Prostate gland (tissue), 2 donors: ENCODE data around the gene COLQ. TPM values are rescaled to one million over a fixed set of nuclear protein-coding genes. Genes with fewer than 3 reads are reported as not detected.

Experiments
- DNase-seq: peaks from one replicate; pipeline ENCODE4 v3.0.0-alpha.2; 2019; ENCODE audit warnings: low spot score
- H3K27ac ChIP-seq, 2 donors: fragments of 200-600 bp; sonication (generic); 2 replicates each; pipeline ENCODE4 v1.5.1; 2017 to 2019
- H3K27me3 ChIP-seq: fragments of 200-600 bp; sonication (generic); replicated peaks from 2 replicates; pipeline ENCODE4 v1.5.1; 2019; ENCODE audit not compliant: insufficient read depth
- H3K36me3 ChIP-seq, 2 donors: fragments of 200-600 bp; sonication (generic); 1 replicate in 1 of 2; 2 replicates in 1 of 2; pipeline versions ENCODE4 v1.5.1 to v1.8.1; 2017 to 2019
- H3K4me1 ChIP-seq: fragments of 200-600 bp; sonication (generic); replicated peaks from 2 replicates; pipeline ENCODE4 v1.5.1; 2019
- H3K4me3 ChIP-seq, 2 donors: fragments of 200-600 bp; sonication (generic); 2 replicates each; pipeline ENCODE4 v1.5.1; 2017 to 2019
- H3K9me3 ChIP-seq: fragments of 200-600 bp; sonication (generic); 2 replicates; pipeline ENCODE4 v1.5.1; 2017
- CTCF ChIP-seq, 4 experiments: fragments of 200-600 bp in 2 of 4; fragments of 450-650 bp in 2 of 4; sonication (generic) in 2 of 4; IDR thresholded peaks; 1 replicate in 3 of 4; 2 replicates in 1 of 4; pipeline ENCODE4 v1.5.1; 2016 to 2019; ENCODE audit warnings: antibody characterized with exemption in 4 of 4, mild to moderate bottlenecking in 2 of 4, moderate library complexity in 2 of 4
- POLR2A ChIP-seq: fragments of 450-650 bp; IDR thresholded peaks from one replicate; pipeline ENCODE4 v1.6.1; 2016; ENCODE audit warnings: antibody characterized with exemption, mild to moderate bottlenecking
- POLR2AphosphoS5 ChIP-seq: sonication (generic); formaldehyde crosslinking; IDR thresholded peaks from one replicate; pipeline ENCODE4 v1.6.1; 2017; ENCODE audit warnings: antibody characterized with exemption
- WGBS: methylation state at CpG from one replicate; pipeline ENCODE4 v1.1.5; 2018; 5-methylcytosine and 5-hydroxymethylcytosine counted together
- intact Hi-C: fragments of 100-400 bp; cut with DNase I; formaldehyde crosslinking; loops from one replicate; pipeline ENCODE4 v1.14.2; 2022
- total RNA-seq, 2 donors: library from RNA; depleted of rRNA; stranded (reverse); fragments of >200 nt; gene quantifications; one replicate each; pipeline ENCODE4 v1.1.0, GENCODE V29; 2016

The COLQ gene
- total RNA-seq, result 1 to 10 TPM in 1 of 2 donors, under 1 TPM in 1; 0.87 to 3.9 TPM

GRCh38 chr3:15521573-15521965 lies at the start of gene COLQ:
Gene COLQ (minus strand): TSS chr3:15521706. CDS start chr3:15521625, 81 bp downstream.
- WGBS, result 26% methylated on average over 6 of the region's 6 CpGs
- H3K9me3 ChIP-seq, result no peaks in the 10 kb centered on the region

GRCh38 chr3:15563190-15563589 lies 41.7 kb upstream of the COLQ start:
- no peak for TF ChIP-seq POLR2A
- TF ChIP-seq POLR2AphosphoS5, result no peak
- no peak for TF ChIP-seq CTCF (IDR thresholded peaks at IDR 0.05)
- Histone ChIP-seq H3K4me1 (no peaks in the 10 kb centered on the region), H3K36me3 (peaks cover 0 to 3% of the 10 kb centered on the region in 2 donors), H3K27ac (no peak overlapping the region), H3K9me3 (no peaks in the 10 kb centered on the region), H3K4me3 (no peak overlapping the region), H3K27me3 (no peaks in the 10 kb centered on the region)
- intact Hi-C loops, result no loop called here
- no peak for DNase-seq
- WGBS, result 82% methylated on average over 1 of the region's 1 CpG

More at GRCh38 chr3:15521573-15521965, at the start of gene COLQ:
- intact Hi-C loops, result loop anchor here (2.0 kb wide), 1 partner anchor 25 kb away; no protein-coding TSS in a partner anchor
- Histone ChIP-seq H3K4me3 (no peak within 1 kb of the TSS), H3K27ac (no peak within 1 kb of the TSS), H3K36me3 (no peaks in the 10 kb centered on the region), H3K27me3 (no peaks in the 10 kb centered on the region), H3K4me1 (no peaks in the 10 kb centered on the region)
- no peak for TF ChIP-seq POLR2A
- TF ChIP-seq CTCF (IDR thresholded peaks at IDR 0.05), result no peak
- no peak for TF ChIP-seq POLR2AphosphoS5
- no peak for DNase-seq

- H3K27ac ChIP-seq, result no peak overlapping the region
- peaks cover 0 to 3% of the 10 kb centered on the region in 2 donors for H3K36me3 ChIP-seq
- H3K9me3 ChIP-seq, result no peaks in the 10 kb centered on the region
- no peaks in the 10 kb centered on the region for H3K27me3 ChIP-seq
- intact Hi-C loops, result no loop called here
- H3K4me1 ChIP-seq, result no peaks in the 10 kb centered on the region
- H3K4me3 ChIP-seq, result no peak overlapping the region
- DNase-seq, result no peak
- 68% methylated on average over 5 of the region's 5 CpGs for WGBS
- no peak for TF ChIP-seq POLR2A
- no peak for TF ChIP-seq POLR2AphosphoS5
- TF ChIP-seq CTCF (IDR thresholded peaks at IDR 0.05), result no peak
Measured at GRCh38 chr3:15562560-15562959, 41.1 kb upstream of the COLQ start.

GRCh38 chr3:15558581-15558980 lies 37.1 kb upstream of the COLQ start:
- no peak for DNase-seq
- no peaks in the 10 kb centered on the region for H3K27me3 ChIP-seq
- intact Hi-C loops, result loop anchor here (5.0 kb wide), 2 partner anchors 131 to 356 kb away; partner anchors contain the start of genes EAF1 and METTL6
- no peaks in the 10 kb centered on the region for H3K9me3 ChIP-seq
- WGBS, result 92% methylated on average over 9 of the region's 9 CpGs
- H3K36me3 ChIP-seq, result peaks cover 0 to 3% of the 10 kb centered on the region in 2 donors
- no peak for TF ChIP-seq POLR2AphosphoS5
- TF ChIP-seq CTCF (IDR thresholded peaks at IDR 0.05), result no peak
- TF ChIP-seq POLR2A, result no peak
- no peak overlapping the region for H3K4me3 ChIP-seq
- H3K27ac ChIP-seq, result no peak overlapping the region
- H3K4me1 ChIP-seq, result no peaks in the 10 kb centered on the region

GRCh38 chr3:15557511-15557946 lies 36.0 kb upstream of the COLQ start:
- H3K4me3 ChIP-seq, result no peak overlapping the region
- no peaks in the 10 kb centered on the region for H3K27me3 ChIP-seq
- peak; percentile 24 for DNase-seq
- H3K9me3 ChIP-seq, result no peaks in the 10 kb centered on the region
- no peaks in the 10 kb centered on the region for H3K4me1 ChIP-seq
- WGBS, result 1% methylated on average over 3 of the region's 3 CpGs
- peaks cover 0 to 2% of the 10 kb centered on the region in 2 donors for H3K36me3 ChIP-seq
- H3K27ac ChIP-seq, result no peak overlapping the region
- intact Hi-C loops, result loop anchor here (2.0 to 5.0 kb wide), 3 partner anchors 130 to 355 kb away; partner anchors contain the start of genes EAF1 and METTL6
- TF ChIP-seq POLR2AphosphoS5, result peak; percentile 15
- TF ChIP-seq CTCF (IDR thresholded peaks at IDR 0.05), result peak in 3 of 4 experiments; percentile 39 to 62 (median 55)
- TF ChIP-seq POLR2A, result no peak
